NCI-H526 (cell line): ENCODE measurements around the gene TLR6.

Experiments used
- DNase-seq, 2 experiments: peaks; one replicate each; lab custom pipeline; 2025; lab: John Stamatoyannopoulos, UW

TLR6 gene, protein sequence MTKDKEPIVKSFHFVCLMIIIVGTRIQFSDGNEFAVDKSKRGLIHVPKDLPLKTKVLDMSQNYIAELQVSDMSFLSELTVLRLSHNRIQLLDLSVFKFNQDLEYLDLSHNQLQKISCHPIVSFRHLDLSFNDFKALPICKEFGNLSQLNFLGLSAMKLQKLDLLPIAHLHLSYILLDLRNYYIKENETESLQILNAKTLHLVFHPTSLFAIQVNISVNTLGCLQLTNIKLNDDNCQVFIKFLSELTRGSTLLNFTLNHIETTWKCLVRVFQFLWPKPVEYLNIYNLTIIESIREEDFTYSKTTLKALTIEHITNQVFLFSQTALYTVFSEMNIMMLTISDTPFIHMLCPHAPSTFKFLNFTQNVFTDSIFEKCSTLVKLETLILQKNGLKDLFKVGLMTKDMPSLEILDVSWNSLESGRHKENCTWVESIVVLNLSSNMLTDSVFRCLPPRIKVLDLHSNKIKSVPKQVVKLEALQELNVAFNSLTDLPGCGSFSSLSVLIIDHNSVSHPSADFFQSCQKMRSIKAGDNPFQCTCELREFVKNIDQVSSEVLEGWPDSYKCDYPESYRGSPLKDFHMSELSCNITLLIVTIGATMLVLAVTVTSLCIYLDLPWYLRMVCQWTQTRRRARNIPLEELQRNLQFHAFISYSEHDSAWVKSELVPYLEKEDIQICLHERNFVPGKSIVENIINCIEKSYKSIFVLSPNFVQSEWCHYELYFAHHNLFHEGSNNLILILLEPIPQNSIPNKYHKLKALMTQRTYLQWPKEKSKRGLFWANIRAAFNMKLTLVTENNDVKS

GRCh38 chr4:38856524-38857337, at the start of gene TLR6:
TLR6 (minus strand) TSS chr4:38856817; CDS start chr4:38829473, 27,344 bp downstream.
- peak in 1 of 2 experiments; percentile 65 for DNase-seq

DNA sequence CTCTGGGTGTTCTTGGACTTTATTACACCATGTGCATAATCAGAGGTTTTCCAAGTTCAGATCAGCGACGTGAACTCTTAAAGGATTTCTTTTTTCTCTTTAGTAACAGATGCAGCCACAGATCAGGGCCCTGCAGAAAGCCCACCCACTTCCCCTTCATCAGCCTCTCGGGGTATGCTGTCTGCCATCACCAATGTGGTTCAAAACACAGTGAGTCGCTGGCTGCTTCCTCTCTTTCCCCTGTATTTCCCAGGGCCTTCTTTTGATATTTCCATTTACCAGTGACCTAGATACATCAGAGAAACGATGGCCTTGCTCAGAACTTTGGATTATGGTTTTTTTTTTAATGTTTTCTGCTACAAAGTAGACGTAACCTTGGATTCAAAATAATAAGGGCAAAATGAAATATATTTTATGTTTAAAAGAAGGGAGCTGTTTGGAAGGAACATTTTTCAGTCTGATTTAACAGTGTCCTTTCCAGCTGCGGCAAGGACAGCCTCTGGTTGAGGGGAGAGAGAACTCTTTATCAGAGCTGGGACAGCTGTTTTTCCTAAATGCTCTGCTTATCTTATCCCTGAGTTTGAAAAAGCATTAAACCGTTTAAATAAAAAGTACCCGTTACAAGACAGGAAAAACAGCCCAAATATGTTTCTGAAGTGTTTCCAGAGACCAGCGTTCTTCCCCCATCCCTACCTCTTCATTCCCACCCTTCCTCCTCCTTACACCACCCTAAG, 49.2 kb upstream of the TLR6 start:
- DNase-seq: no peak

GRCh38 chr4:38904682-38905081, 48.1 kb upstream of the TLR6 start:
- no peak for DNase-seq

GRCh38 chr4:38904090-38904666, 47.6 kb upstream of the TLR6 start:
- no peak for DNase-seq

GRCh38 chr4:38902695-38903094, 46.1 kb upstream of the TLR6 start:
- peak; percentile 9 to 47 for DNase-seq

DNA sequence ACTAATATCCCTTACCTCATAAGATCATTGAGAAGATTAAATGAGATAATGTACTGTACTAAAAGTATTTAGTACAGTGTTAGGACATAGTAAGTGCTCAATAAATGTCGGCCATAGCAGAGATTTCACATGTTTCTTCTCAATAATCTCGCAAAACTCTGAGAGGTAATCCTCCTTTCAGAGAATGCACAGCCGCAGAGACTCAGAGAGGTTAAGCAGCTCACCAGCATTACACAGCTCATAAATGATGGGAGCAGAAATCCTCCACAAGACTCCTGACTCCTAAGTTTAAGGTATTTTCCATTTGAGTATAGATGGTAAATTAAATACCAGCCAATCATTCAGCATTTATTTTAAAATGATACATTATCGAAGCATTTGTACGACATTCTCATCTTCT, 45.6 kb upstream of the TLR6 start:
- DNase-seq: no peak

DNA sequence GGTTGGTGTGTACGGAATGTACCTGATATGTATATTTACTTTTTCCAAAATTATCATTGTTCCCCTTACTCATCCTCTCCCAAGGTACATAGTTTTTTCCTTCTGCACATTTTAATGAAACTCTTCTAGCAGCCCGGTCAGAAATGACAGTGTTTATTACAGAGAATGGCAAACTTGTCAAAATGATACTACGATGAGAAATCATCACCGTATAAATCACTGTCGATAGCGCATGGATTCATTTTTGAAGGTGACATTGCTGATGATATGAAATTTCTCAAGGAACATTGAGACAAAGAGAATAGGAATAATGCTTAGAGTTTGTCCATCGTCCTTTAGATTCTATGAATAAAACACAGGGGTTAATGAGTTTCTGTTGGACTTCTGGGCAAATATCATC, 41.6 kb upstream of the TLR6 start:
- DNase-seq: no peak

DNA sequence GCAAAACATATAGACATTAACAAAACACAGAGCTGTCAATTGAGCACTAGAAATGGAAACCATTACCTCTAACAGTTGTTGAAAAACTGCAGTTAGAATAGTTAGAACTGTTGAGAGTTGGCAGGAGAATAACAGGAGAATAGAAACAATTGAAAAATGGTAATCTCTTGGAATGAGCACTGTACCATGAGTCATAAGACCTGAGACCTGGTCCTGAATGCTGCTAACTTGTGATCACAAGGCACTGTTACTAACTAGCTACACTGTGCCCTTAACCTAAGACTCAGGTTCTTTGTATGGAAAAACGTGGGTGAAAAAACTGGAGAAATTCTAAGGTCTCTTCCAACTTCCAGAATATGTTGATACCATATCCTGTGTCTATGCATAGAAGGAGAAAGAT, 40.3 kb upstream of the TLR6 start:
- no peak for DNase-seq

DNA sequence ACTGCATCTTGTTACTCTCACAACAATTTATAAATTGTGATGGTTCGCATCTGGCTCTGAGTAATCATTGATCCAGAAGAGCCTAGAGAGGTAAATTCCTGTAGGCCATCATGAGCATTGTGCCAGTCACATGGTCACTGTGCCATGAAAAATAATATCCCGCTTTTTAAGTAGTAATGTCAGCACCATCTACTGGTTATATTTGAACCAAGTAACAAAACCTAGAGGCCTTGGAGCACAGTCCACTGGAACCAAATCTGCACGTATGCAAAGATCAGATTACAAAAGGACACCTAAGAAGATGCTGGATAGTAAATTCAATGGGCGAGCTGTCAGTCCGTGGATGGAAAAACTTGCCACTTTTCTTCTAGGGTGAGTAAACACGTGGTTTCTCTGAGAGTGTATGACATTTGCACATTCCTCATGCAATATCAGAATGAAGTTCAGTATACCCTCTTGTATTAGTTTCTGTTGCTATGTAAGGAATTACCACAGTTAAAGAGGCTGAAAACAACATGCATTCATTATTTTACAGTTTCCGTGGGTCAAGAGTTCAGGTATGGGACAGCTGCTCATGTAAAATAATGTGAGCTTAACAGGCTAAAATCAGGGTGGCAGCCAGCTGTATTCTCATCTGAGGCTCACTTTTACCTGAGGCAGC, 37.8 kb upstream of the TLR6 start:
- peak in 1 of 2 experiments; percentile 4 for DNase-seq

DNA sequence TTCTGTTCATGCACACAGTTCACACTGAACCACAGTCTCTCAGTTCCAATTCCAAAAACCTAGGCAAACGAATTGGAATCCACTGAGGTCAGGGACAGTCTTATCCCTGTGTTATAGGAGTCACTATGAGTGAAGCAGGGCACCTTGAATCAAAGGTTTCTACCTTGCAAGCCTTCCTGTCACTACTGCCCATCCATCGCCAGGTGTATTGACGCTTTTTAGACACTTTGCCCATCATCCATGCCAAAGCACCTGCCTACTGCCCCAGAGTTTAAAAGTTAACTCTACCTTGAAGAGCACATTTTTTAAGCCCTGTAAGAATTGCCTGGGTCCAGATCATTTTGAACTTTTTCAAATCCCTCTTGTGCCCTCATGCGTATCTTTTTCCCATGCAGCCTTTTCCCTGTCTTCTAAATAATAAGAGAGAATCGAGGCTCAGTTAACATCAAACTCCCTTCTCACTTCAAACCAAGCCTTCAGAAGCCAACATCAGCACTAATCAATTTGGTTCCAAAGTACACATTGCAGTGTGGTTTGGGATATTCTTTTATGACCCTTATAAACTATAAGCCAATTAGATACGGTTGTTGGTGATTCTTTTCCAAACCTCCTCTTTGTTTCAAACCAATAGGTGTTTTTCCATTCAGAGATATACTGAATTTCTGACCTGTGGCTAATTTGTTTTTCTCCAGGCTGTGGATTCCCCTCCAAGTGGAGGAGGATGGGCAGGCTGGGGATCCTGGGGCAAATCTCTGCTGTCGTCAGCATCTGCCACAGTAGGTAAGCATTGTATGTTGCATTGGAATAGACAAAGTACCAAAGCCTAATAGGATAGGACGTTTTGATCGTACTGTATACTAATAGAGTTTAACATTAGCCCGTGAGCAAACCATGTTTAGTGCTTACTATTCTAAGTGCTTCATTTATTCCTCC, 34.7 kb upstream of the TLR6 start:
- DNase-seq: no peak

- no peak for DNase-seq
Measured at GRCh38 chr4:38889143-38889542, 32.5 kb upstream of the TLR6 start.

GRCh38 chr4:38884254-38884653, 27.6 kb upstream of the TLR6 start:
- DNase-seq: no peak

DNA sequence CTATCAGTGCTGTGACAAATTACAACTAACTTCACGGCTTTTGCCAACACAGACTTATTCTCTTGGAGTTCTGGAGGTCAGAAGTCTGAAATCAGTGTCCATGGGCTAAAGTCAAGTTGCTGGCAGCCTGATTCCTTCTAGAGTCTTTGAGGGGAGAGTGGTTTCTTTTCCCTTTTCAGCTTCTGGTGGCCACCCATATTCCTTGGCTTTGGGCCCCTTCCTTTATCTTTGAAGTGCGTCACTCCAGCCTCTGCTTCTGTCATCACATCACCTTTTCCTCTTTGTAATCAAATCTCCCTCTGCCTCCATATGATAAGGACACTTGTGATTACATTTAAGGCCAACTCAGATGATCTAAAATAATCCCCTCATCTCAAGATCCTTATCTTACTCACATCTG, 20.0 kb upstream of the TLR6 start:
- DNase-seq: no peak

GRCh38 chr4:38873290-38873944, 16.8 kb upstream of the TLR6 start:
- no peak for DNase-seq

GRCh38 chr4:38872620-38873019, 16.0 kb upstream of the TLR6 start:
- DNase-seq: no peak

- no peak for DNase-seq
Measured at GRCh38 chr4:38871593-38871992, 15.0 kb upstream of the TLR6 start.

DNA sequence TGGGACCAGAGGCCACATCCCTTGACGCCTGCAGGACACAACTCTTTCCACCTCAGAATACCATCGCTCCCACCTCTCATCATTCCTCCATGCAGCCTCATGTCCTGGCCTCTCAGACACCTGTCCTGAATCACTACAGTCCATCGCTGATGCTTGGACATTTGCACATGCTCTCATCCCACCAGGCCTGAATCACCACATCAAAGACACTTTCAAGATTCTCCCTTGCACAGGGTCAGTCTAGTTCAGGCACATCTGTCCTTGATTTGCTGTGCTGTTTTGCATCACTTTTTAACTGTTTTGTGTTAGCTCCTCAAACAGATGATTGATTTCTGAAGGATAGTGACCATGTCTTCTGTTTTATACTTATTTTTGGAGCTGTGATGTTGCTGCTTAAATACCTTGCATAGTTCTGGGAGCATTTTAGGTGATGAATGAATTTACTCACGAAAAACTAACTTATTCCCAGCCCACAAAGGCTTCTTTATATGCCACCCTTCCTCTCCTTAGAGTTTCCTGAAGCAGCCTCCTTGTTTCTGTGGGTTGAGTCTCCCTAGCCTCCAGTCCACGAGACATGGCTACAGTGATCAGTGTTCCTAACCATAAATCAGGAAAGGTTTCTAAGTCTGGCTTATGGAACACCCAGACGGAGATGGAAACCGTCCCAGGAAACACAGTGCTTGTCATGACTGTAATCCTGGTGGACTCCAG, 13.6 kb upstream of the TLR6 start:
- DNase-seq: no peak

DNA sequence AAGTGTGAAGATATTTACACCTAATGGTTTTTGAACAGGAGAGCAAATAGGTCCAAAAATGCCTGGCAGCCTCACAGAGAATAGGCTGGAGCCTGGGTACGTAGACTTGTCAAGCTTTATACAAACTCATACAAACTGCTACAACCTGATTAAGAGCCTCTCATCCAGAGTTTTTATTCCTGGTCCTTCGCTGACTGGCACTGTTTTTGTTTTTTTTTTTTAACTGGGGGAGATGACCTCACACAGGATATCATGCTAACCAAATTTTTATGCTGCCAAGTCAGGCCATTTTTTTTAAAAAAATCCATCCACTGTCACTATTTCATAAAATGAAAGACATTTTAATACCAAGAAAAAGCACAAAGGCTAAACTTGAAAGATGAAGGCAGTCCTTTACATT, 12.9 kb upstream of the TLR6 start:
- no peak for DNase-seq
